BE2C (cell line): Measurements from ENCODE around the gene LHX1.
A peak's percentile ranks its signal among the peaks of the same experiment; 100 is the strongest.

Experiments
- DNase-seq: peaks from one replicate; pipeline ENCODE4 v3.0.0-alpha.2; 2020
- H3K27me3 ChIP-seq: fragments of 250-450 bp; sonication (Bioruptor Pico); 2 replicates; pipeline ENCODE4 v1.5.1; 2020; ENCODE audit warnings: mild to moderate bottlenecking
- H3K36me3 ChIP-seq: fragments of 250-450 bp; sonication (Bioruptor Pico); 2 replicates; pipeline ENCODE4 v1.5.1; 2020; ENCODE audit warnings: mild to moderate bottlenecking
- H3K4me1 ChIP-seq: fragments of 250-450 bp; sonication (Bioruptor Pico); 2 replicates; pipeline ENCODE4 v1.5.1; 2020
- H3K4me3 ChIP-seq: 2 replicates; pipeline ENCODE4 v1.5.1; 2011; ENCODE audit warnings: low read depth, low read length
- H3K9me3 ChIP-seq: fragments of 250-450 bp; sonication (Bioruptor Pico); 2 replicates; pipeline ENCODE4 v1.5.1; 2020
- CTCF ChIP-seq: IDR thresholded peaks from 2 replicates; pipeline ENCODE4 v1.5.1; 2012; ENCODE audit warnings: mild to moderate bottlenecking, low read depth, low read length

Gene LHX1

GRCh38 chr17:36935671-36936454 lies 1.4 kb upstream of the LHX1 start:
- Histone ChIP-seq H3K27me3 (peaks cover 97% of the 10 kb centered on the region), H3K4me1 (peaks cover 21% of the 10 kb centered on the region), H3K4me3 (peak overlapping the region; percentile 47)

GRCh38 chr17:36936455-36937000 lies 747 bp upstream of the LHX1 start:
- H3K4me3 ChIP-seq = peak overlapping the region; percentile 47
- peaks cover 97% of the 10 kb centered on the region for H3K27me3 ChIP-seq

More at GRCh38 chr17:36935671-36936454, 1.4 kb upstream of the LHX1 start:
- DNase-seq = no peak
- Histone ChIP-seq H3K9me3 (no peaks in the 10 kb centered on the region), H3K36me3 (no peaks in the 10 kb centered on the region)
- TF ChIP-seq CTCF = no peak

GRCh38 chr17:36937959-36938565 lies 787 bp downstream of the LHX1 start:
- peaks cover 21% of the 10 kb centered on the region for H3K4me1 ChIP-seq
- no peaks in the 10 kb centered on the region for H3K36me3 ChIP-seq
- peak overlapping the region; percentile 12 for H3K4me3 ChIP-seq
- peaks cover 98% of the 10 kb centered on the region for H3K27me3 ChIP-seq
- H3K9me3 ChIP-seq = peaks cover 3% of the 10 kb centered on the region; the same call in 1 of the 2 replicates
- no peak for DNase-seq
- TF ChIP-seq CTCF = no peak

More at GRCh38 chr17:36936455-36937000, 747 bp upstream of the LHX1 start:
- DNase-seq = peak; percentile 68
- Histone ChIP-seq H3K4me1 (peaks cover 21% of the 10 kb centered on the region), H3K9me3 (no peaks in the 10 kb centered on the region), H3K36me3 (no peaks in the 10 kb centered on the region)
- no peak for TF ChIP-seq CTCF

- H3K27me3 ChIP-seq = peaks cover 98% of the 10 kb centered on the region
These were observed 1.3 kb downstream of the LHX1 start for GRCh38 chr17:36938566-36939051.

GRCh38 chr17:36939052-36939801 lies 2.0 kb downstream of the LHX1 start:
- no peak for DNase-seq
- H3K4me1 ChIP-seq = peaks cover 20% of the 10 kb centered on the region
- peaks cover 98% of the 10 kb centered on the region for H3K27me3 ChIP-seq
- no peaks in the 10 kb centered on the region for H3K36me3 ChIP-seq
- peaks cover 3% of the 10 kb centered on the region; the same call in 1 of the 2 replicates for H3K9me3 ChIP-seq
- no peak overlapping the region for H3K4me3 ChIP-seq
- TF ChIP-seq CTCF = no peak

More at GRCh38 chr17:36938566-36939051, 1.3 kb downstream of the LHX1 start:
- H3K36me3 ChIP-seq = no peaks in the 10 kb centered on the region
- no peak for DNase-seq
- H3K4me3 ChIP-seq = peak overlapping the region; percentile 12; the same call in 1 of the 2 replicates
- peaks cover 3% of the 10 kb centered on the region; the same call in 1 of the 2 replicates for H3K9me3 ChIP-seq
- peaks cover 21% of the 10 kb centered on the region for H3K4me1 ChIP-seq
- TF ChIP-seq CTCF = no peak
